Measurements from ENCODE around the gene LTBP4.

Gene LTBP4

GRCh38 chr19:40625406-40626120, 24.4 kb downstream of the LTBP4 start:
- H3K4me3 ChIP-seq (ENCODE audit: control insufficient read depth, low read depth, low read length) = no peak overlapping the region
- no peak for DNase-seq (ENCODE audit: low read depth)
- TF ChIP-seq, protein P1, sequence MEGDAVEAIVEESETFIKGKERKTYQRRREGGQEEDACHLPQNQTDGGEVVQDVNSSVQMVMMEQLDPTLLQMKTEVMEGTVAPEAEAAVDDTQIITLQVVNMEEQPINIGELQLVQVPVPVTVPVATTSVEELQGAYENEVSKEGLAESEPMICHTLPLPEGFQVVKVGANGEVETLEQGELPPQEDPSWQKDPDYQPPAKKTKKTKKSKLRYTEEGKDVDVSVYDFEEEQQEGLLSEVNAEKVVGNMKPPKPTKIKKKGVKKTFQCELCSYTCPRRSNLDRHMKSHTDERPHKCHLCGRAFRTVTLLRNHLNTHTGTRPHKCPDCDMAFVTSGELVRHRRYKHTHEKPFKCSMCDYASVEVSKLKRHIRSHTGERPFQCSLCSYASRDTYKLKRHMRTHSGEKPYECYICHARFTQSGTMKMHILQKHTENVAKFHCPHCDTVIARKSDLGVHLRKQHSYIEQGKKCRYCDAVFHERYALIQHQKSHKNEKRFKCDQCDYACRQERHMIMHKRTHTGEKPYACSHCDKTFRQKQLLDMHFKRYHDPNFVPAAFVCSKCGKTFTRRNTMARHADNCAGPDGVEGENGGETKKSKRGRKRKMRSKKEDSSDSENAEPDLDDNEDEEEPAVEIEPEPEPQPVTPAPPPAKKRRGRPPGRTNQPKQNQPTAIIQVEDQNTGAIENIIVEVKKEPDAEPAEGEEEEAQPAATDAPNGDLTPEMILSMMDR (conservative IDR thresholded peaks at IDR 0.05; ENCODE audit: control insufficient read depth, insufficient read depth, low read depth, low read length) = no peak

DNA sequence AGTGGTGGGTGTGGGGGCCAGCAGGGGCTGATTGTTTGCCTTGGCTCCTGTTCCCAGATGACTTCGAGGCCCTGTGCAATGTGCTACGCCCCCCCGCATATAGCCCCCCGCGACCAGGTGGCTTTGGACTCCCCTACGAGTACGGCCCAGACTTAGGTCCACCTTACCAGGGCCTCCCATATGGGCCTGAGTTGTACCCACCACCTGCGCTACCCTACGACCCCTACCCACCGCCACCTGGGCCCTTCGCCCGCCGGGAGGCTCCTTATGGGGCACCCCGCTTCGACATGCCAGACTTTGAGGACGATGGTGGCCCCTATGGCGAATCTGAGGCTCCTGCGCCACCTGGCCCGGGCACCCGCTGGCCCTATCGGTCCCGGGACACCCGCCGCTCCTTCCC, 25.7 kb downstream of the LTBP4 start:
- DNase-seq (ENCODE audit: low read depth) = no peak
- H3K4me3 ChIP-seq (ENCODE audit: control insufficient read depth, low read depth, low read length) = no peak overlapping the region
- TF ChIP-seq, protein P1 (conservative IDR thresholded peaks at IDR 0.05; ENCODE audit: control insufficient read depth, insufficient read depth, low read depth, low read length) = no peak

DNA sequence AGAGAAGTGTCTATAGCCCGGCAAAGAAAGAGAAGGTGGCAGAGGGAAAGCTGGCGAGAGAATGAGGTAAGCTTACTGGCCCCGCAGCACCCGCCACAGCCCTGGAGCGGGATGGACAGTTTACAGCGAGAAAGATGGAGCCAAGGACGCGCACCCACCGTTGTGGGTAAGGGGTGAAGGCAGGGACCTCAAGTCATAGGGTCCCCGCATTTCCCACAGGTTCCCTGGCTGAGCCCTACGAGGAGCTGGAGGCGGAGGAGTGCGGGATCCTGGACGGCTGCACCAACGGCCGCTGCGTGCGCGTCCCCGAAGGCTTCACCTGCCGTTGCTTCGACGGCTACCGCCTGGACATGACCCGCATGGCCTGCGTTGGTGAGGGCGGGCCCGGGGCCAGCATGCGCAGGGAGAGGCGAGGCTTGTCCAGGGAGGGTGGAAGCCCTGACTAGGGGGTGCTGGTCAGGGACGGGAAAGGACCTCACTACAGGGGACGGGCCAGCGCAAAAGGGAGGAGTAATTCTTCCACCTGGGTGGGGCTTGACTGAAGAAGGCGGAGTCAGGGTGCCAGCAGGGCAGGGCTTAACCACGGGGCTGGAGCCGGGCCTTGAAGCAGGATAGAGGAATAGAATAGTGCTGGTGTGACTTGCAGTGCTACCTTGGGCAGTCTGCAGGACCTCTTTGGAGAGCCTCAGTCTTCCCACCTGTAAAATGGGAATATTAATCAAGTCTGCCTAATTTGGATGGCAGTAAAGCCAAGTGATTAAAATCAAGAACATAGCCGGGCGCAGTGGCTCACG, 26.5 kb downstream of the LTBP4 start:
- TF ChIP-seq, protein P1 (conservative IDR thresholded peaks at IDR 0.05; ENCODE audit: control insufficient read depth, insufficient read depth, low read depth, low read length) = no peak
- DNase-seq (ENCODE audit: low read depth) = no peak
- H3K4me3 ChIP-seq (ENCODE audit: control insufficient read depth, low read depth, low read length) = no peak overlapping the region

DNA sequence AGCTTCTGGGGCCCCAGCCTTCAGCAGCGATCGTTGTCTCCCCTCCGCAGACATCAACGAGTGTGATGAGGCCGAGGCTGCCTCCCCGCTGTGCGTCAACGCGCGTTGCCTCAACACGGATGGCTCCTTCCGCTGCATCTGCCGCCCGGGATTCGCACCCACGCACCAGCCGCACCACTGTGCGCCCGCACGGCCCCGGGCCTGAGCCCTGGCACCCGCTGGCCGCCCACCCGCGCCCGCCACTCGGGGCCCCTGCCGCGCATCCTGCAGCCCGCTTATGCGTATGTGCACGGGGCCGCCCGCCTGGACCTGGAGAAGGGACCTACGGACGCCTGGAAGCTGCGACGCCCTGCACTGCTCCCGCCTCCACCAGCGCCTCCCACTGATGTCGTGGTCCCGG, 28.2 kb downstream of the LTBP4 start:
- H3K4me3 ChIP-seq (ENCODE audit: control insufficient read depth, low read depth, low read length) = no peak overlapping the region
- TF ChIP-seq, protein P1 (conservative IDR thresholded peaks at IDR 0.05; ENCODE audit: control insufficient read depth, insufficient read depth, low read depth, low read length) = no peak
- DNase-seq (ENCODE audit: low read depth) = no peak

DNA sequence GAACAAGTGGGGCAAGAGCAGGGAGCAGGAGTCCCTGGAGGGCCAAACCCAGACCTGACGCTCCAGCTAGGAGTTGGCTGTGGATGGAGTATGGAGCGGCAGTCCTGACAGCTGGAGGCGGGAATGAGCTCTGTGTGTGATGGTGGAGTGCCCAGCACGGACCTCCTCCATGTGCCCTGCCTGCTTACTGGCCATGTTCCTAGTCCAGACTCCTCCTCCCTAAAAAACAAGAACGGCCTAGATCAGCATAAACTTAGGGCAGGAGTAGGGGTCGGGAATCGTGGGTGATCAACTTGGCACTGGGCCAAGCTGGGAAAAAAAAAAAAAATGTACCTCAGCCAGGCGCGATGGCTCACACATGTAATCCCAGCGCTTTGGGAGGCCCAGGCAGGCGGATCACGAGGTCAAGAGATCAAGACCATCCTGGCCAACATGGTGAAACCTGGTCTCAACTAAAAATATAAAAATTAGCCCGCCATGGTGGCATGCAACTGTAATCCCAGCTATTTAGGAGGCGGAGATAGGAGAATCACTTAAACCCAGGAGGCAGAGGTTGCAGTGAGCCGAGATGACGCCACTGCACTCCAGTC, 29.5 kb downstream of the LTBP4 start:
- no peak for DNase-seq (ENCODE audit: low read depth)
- H3K4me3 ChIP-seq (ENCODE audit: control insufficient read depth, low read depth, low read length) = no peak overlapping the region
- TF ChIP-seq, protein P1 (conservative IDR thresholded peaks at IDR 0.05; ENCODE audit: control insufficient read depth, insufficient read depth, low read depth, low read length) = no peak

DNA sequence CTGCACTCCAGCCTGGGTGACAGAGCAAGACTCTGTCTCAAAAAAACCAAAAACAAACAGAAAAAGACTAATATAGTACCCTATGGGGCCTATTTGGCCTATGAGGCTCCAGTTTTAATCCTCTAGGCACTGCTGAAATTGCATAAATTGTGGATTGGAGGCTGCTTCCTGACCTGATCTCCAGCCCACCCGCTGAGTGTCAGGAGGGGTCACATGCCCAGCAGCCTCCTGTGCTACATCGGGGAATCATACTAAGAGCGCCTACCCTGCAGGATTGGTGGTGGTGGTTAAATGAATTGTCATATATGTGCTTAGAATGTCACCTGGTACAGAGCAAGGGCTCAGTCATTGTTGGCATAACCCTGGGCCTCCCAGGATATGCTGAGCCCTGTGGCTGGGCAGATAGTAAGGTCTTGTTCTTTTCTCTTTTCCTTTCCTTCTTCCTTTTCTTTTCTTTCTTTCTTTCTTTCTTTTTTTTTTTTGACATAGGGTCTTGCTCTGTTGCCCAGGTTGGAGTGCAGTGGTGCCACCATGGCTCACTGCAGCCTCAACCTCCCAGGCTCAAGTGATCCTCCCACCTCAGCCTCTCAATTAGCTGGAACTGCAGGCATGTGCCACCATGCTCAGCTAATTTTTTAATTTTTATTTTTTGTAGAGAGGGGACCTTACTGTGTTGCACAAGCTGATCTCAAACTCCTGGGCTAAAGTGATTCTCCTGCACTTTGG, 31.3 kb downstream of the LTBP4 start:
- no peak overlapping the region for H3K4me3 ChIP-seq (ENCODE audit: control insufficient read depth, low read depth, low read length)
- TF ChIP-seq, protein P1 (conservative IDR thresholded peaks at IDR 0.05; ENCODE audit: control insufficient read depth, insufficient read depth, low read depth, low read length) = no peak
- DNase-seq (ENCODE audit: low read depth) = no peak
